GM18951 (cell line): Measurements from ENCODE around the gene PRDX2.
"Not testable (repeated sequence)": the region's sequence is repeated elsewhere in the genome, so short reads cannot be mapped to it uniquely, and the experiment has no call there.

ENCODE experiments used
- POLR2A ChIP-seq: IDR thresholded peaks from 4 replicates; pipeline ENCODE4 v1.6.1; 2011; ENCODE audit warnings: mild to moderate bottlenecking; ENCODE audit not compliant: insufficient read length, insufficient read depth; ENCODE audit errors: extremely low read depth
- in situ Hi-C: fragments of 300-500 bp; cut with MboI; formaldehyde crosslinking; loops from one replicate; pipeline ENCODE4 v1.12.0; 2022; ENCODE audit warnings: low sequenced_read_pairs, mixed read lengths, inconsistent platforms; ENCODE audit not compliant: unreplicated experiment

Gene PRDX2

DNA sequence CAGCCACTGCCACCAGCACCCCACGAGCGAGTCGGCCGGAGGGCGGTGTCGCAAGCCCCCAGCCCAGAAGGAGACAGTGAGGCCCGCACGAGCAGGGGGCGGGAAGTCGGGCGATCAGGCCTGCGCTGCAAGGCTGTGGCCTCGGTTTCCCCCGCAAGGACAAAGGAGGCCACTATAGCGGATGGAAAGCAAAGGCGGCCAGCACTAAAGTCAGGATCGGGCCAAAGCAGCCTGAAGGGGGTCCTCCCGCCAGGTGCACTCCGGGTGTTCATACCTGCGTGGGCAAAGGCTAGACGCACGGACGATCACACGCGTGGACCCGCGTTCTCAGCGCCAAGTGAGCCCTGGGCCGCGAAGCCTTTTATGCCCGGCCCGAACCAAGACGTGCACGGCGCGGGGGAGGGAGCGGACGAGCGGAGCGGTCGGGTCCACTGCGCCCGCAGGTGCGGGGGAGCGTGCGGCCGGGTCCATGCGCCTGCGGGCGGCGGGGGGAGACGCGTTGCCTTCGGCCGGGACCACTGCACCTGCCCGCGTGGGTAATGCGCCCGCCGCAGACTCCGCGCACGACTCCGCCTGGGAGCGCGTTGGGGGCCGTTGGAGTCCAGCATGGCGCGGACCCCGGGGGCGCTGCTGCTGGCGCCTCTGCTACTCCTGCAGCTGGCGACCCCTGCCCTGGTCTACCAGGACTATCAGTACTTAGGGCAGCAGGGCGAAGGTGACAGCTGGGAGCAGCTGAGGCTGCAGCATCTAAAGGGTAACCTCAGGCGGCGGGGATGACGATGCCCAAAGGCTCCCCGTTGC is at the start of gene PRDX2, which contains the start of gene THSD8:
Gene PRDX2, minus strand, starts transcription at position 335 of the 801 bp plus-strand sequence. CDS start 539 bp downstream, outside the sequence.
Gene THSD8, plus strand, starts transcription at position 604 of the 801 bp plus-strand sequence. Its CDS starts 3 bp downstream, at position 607.
- TF ChIP-seq POLR2A: peak; percentile 96
- in situ Hi-C loops: no loop called here

DNA sequence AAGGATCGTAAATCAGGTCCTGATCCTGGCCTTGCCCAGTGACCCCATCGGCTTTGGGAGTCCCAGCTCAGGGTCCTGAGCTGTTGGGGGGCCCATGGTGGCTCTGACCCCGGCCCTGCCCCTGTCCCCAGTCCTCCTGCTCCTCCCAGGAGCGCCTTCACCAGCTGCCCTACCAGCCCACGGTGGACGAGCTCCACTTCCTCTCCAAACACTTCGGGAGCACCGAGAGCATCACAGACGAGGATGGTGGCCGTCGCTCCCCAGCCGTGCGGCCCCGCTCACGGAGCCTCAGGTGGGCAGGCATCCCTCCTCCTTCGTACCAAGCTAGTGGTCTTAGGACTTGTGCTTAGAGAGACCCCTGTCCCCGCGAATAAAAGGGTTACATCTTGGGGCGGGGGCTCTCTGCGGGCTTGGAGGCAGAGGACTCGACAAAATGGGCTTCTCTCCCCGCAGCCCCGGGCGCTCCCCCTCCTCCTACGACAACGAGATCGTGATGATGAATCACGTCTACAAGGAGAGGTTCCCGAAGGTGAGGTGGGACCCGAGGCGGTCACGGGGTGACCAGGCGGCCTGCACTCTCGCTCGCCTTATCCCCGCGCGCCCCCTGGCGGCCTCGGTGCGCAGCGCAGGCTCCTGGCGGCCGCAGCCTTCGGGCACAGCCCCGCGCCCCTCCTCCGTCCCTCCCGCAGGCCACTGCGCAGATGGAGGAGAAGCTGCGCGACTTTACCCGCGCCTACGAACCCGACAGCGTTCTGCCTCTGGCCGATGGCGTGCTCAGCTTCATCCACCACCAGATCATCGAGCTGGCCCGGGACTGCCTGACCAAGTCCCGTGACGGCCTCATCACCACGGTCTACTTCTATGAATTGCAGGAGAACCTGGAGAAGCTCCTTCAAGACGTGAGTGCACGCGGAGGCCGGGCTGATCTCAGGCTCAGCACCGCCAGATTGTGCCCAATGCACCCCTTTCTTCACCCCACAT is 45.8 kb upstream of the PRDX2 start:
- in situ Hi-C loops: no loop called here
- no peak for TF ChIP-seq POLR2A

DNA sequence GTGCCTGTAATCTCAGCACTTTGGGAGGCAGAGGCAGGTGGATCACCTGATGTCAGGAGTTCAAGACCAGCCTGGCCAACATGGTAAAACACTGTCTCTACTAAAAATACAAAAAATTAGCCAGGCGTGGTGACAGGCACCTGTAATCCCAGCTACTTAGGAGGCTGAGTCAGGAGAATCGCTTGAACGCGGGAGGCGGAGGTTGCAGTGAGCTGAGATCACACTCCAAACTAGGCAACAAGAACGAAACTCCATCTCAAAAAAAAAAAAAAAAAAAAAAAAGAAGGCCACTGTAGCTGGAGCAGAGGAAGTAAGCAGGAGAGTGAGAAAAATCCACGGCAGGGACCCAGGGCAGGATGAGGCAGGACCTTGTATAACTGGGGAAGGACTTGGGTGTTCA is 45.0 kb upstream of the PRDX2 start:
- in situ Hi-C loops: not testable (repeated sequence)

DNA sequence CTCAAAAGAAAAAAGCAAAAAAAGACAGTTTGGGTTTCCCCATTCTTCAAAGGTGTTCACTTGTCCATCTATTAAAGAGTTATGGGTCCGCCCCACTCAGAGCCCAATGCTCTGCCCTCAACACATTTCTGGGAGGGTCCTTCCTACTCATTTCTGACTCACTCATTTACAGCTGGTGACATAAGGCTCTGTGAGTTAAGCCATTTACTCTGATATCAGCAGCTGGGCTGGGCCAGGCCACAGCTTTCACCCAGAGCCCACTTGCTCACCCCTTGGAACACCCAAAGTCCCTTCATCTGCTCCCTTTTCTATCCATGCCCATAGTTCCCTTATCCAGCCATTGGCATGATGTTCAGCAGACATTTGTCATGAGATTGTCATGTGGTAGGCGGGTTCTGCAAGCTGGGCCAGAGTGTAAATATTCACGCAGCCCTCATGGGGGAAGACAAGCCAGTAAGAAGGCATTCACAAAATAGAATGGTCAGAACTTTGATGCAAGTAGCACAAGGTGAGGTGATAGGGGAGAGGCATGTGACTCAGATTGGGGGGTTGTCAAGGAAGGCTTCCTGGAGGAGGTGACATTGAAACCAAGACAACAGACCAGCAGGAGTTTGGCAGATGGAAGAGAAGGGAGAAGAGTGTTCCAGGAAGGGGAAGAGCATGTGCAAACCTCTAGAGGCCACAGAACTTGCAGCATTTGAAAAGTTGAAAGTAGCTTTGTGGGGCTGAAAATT is 42.6 kb upstream of the PRDX2 start:
- in situ Hi-C loops: no loop called here
- no peak for TF ChIP-seq POLR2A

DNA sequence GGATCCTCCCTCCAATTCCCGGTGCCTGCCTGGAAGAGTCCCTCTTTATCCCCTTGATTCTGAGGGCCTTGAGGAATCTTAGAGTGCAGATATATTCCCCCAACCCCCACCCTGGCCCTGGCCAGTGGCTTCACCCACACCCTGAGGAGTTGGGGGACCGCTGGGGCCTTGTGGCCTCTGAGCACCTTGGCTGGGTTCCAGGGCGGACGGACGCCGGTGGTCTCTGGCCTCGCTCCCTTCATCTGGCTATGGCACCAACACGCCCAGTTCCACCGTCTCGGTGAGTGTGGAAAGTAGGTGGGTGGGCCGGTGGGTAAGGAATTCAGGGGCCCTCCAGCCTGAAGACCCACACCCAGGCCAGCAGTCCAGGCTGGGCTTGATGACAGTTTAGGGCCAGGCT is 41.7 kb upstream of the PRDX2 start:
- no peak for TF ChIP-seq POLR2A
- in situ Hi-C loops: no loop called here

DNA sequence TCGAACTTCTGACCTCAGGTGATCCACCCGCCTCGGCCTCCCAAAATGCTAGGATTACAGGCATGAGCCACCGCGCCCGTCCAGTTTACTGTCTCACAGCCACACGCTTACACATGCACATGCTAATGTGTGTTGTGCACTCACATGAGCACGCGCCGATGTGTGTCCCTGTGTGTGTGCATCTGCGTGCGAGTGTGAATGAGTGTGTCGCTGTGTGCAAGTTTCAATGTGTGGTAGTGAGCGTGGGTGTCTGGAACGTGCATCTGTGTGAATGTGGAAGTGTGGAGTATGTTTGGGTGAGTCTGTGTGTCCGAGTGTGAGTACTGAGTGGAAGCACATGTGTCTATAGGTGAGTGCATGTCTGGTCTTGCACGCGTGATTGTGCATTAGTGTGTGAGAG is 40.9 kb upstream of the PRDX2 start:
- in situ Hi-C loops: no loop called here
- TF ChIP-seq POLR2A: no peak

DNA sequence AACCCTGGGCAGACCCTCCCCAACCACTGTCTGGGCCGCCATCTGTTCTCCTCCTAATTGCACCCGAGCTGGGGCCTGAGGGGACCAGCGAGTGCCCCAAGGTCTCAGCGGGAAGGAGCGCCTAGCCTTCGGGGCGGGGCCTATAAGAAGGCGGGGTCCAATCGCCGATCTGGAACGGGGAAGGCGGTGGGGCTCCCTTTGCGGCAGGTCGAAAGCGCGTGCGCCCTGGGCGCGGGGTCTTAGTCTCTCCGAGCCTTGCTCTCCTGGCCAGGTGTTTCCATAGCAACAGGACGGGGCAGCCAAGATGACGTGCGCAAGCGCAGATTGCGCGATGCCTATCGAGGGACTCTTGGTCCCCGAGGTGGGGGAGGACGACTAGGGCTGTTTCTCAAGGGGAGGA is 39.5 kb upstream of the PRDX2 start:
- TF ChIP-seq POLR2A: no peak
- in situ Hi-C loops: no loop called here

DNA sequence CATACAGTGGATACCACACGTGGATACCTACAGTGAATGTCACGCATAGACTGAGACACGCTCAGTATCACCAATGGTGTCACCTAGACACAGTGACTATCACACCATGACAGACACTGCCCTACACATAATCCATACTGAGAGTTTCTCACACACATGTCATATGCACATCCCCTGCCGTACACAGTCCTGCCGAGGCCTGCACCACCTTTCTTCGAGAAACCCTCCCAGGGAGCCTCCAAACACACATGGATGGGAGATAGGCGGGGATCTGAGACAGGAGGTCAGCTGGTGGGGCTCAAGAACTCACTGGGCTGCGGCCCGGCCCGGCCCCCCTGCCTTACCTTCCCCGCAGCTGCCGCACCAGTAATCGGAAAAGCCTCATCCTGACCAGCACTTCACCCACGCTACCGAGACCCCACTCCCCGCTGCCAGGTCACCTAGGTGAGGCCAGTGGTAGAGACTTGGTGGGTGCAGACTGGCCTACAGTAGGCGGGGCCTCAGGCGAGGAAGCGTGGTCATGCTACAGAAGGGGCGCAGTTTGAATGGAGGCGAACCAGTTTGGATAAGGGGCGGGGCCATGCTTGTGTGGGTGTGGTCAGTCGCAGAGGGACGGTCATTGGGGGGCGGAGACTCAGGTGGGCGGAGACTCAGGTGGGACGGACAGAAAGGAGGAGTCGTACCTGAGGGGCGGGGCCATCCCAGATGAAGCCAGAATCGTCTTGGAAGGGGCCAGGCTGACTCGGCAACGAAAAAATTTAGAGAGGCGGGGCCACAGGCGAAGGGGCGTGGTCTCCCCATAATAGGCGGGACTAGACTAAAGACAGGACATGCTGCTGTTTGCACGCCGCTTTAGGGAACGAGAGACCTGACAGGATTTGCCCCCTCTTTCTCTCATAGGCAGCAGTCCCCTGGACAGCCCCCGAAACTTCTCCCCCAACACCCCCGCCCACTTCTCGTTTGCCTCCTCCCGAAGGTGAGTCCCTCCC is 38.8 kb upstream of the PRDX2 start:
- no peak for TF ChIP-seq POLR2A
- in situ Hi-C loops: no loop called here

DNA sequence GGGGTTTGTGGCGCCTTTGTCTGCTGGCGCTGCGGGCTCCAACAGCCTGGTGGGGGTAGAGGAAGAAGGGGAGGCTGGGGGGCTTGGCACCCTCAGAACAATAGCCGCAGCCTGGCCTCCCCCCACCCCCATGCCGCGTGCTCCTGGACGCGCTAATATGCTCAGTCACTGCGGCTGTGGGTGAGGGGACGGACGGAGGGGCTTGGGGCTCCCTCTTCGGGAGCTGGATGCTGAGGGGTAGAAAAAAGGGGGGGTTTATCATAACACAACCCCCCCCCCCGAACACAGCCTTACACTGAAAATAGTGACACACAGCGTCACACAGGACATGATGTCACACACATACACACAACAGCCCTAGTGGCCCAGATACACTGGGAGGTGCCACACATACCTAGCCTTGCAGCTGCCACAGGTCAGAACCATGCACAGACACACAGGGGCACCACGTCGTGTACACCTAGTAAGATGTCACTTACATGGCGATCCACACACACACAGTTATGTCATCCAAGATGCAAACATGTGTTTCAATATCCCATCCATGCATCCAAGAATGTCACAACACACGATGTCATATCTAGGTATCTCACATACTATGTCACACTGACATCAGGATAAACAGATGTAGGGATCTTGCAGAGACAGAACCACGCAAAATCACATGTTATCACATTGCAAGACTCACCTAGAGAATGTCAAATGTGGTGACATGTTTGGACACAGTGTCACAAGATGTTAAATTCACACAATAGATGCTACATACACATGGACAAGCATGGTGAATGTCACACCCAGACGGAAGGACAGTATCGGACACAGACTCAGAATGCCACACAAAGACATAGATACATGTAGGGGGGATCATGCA is 37.5 kb upstream of the PRDX2 start:
- in situ Hi-C loops: no loop called here
- TF ChIP-seq POLR2A: no peak

DNA sequence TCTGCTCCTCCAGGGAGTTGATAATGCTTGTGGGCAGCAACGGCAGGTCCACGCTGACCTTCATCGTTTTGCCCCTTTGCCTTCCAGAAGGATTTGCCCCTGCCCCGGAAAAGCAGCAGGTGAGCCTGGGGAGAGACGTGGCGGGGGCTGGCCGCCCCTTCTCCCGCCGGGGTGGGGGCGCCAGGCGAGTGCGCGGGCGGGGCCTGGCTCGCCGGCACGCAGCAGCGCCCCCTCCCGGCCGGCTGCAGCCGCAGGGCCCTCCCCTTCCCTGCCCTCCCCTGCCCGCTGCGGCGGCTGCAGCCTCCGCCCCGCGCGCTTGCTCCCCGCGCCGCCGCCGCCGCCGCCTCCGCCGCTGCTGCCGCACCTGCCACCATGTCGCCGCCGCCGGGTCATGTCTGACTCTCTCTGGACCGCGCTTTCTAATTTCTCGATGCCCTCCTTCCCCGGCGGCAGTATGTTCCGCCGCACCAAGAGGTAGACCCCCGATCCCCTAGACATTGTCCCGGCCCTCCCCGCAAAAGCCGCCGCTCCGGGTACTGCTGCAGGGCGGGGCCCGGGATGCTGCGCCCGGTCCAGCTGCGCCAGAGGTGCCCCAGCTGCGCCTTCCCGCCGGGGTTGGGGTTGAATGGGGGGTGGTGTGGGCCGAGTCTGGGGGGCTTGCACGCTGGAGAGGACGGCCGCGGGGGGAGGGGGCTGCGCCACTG is 36.7 kb upstream of the PRDX2 start, which contains the start of gene MAST1:
Gene MAST1, plus strand, starts transcription at position 334 of the 704 bp plus-strand sequence. Its CDS starts 58 bp downstream, at position 392.
- no peak for TF ChIP-seq POLR2A
- in situ Hi-C loops: no loop called here
